Activated CD4-positive, alpha-beta T cell treated with anti-CD3 and anti-CD28 coated beads for 1 hour (primary cell): ENCODE results near the gene LRRC75B.
"Not testable (repeated sequence)": the region's sequence is repeated elsewhere in the genome, so short reads cannot be mapped to it uniquely, and the experiment has no call there.

ENCODE experiments used
- DNase-seq: peaks from one replicate; pipeline ENCODE4 v3.0.0-alpha.2; 2020

LRRC75B gene, protein sequence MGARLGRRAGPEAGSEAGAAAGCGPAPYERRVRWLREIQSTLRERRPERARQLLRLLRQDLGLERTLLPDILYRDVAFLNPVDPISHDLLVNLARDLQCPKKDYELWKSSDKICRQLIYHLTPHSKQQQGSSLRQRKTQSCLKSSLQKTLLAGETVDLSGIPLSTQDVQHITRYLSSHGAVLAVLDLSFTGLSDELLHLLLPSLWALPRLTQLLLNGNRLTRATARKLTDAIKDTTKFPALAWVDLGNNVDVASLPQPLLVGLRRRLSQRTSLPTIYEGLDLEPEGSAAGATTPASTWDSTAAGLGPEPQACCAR

DNA sequence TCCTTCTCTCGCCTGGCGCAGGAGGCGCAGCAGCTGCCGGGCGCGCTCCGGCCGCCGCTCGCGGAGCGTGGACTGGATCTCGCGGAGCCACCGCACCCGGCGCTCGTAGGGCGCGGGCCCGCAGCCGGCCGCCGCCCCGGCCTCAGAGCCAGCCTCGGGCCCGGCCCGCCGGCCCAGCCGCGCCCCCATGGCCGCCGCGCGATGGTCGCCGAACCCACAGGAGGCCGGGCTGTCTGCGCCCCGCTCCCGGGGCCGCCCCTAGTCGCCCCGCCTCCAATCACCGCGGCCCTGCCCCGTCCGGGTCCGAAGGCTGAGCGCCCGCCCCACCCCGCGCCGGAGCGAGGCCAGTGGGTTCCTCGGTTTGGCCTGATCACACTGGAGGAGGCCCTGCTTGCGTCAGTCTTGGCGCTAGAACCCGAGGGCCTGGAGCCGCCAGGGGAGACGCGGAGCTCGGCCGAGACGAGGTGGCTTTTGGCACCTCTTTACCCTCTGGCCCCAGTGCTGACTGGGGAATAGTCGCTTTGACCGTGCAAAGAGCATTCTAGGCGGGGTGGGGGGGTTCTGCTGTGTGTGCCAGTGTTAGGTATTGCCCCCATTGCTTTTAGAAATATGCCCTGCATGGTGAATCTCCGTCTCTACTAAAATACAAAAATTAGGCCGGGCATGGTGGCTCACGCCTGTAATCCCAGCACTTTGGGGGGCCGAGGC is at the start of gene LRRC75B:
Gene LRRC75B (minus strand): TSS at position 223 of the 708 bp plus-strand sequence. CDS start 34 bp downstream, at position 189.
- no peak for DNase-seq

DNA sequence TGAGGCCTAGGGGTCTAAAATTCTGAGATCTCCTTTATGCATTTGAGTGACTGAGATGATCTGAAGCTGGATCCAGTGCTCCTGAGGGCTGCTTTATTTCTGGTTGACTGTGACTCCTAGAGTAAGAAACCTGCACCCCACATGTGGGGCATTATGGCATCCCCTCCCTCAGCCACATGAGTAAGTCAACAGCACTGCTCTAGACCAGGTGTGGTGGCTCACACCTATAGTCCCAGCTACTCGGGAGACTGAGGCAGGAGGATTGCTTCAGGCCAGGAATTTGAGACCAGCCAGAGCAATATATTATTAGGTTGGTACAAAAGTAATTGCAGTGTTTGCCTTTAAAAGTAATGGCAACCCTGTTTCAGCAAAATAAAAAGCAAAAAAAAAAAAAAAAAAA is 49.4 kb upstream of the LRRC75B start:
- DNase-seq, result not testable (repeated sequence)

DNA sequence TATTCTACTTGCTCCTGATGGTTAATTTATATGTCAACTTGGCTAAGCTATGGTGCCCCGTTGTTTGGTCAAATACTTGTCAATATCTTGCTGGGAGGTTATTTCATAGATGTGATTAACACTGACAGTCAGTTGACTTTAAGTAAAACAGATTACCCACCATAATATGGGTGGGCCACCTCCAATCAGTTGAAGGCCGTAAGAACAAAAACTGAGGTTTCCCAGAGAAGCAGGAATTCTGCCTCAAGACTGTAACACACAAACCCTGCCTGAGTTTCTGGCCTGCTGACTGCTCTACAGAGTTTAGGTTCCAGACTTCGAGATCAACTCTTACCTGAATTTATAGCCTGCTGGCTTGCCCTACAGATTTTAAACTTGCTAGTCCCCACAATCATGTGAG is 43.6 kb upstream of the LRRC75B start:
- not testable (repeated sequence) for DNase-seq

DNA sequence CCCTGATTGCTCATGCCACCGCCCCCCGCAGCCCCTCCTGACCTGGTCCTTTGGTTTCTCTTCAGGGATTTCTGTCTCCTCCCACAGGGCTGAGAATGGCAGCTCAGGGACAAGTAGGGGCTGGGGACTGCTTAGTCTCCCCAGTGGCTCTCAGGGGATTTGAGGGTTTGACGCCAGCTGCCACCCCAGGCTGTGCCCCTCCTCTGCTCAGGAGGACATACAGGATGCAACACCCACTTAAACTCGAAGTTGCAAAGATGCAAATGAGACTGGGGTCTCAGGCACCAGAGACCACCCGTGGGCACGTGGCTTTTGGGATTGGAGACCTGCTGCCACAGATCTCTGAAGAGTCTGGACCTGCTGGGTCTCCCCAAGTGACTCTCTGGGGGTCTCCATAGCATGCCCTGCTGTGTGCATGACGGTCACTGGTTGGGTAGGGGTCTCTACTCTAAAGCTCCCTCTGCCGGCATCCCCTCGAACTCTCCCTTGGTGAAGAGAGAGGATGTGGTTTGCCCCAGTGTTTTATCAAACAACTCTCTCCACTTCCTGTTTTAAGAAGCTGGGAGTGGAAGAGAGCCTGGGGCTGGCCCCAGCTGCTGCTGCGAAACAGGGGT is 42.0 kb upstream of the LRRC75B start:
- DNase-seq, result not testable (repeated sequence)

DNA sequence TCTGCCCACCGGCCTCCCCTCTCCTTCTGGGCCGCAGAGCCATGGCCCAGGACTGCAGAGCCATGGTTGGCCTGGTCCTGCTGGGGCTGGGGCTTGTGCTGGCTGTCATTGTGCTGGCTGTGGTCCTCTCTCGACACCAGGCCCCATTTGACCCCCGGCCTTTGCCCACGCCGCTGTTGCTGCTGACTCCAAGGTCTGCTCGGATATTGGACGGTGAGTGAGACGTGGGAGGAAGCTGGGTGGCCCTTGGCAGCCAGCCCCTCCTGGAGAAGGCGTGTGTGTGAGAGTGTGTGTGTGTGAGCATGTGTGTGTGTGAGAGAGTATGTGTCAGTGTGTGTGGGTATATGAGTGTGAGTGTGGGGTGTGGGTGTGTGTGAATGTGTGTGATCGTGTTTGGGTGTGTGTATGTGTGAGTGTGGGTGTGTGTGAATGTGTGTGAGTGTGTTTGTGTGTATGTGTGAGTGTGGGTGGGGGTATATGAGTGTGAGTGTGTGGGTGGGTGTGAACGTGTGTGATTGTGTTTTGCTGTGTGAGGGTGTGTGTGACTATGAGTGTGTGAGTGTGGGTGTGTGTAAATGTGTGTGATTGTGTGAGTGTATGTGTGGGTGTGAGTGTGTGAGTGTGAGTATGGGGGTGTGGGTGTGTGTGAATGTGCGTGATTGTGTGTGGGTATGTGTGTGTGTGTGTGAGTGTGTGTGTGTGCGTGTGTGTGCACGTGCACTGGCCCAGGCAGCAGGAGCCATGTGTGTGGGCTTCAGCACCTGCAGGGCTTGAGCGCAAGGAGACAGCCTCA is 40.6 kb upstream of the LRRC75B start:
- not testable (repeated sequence) for DNase-seq

DNA sequence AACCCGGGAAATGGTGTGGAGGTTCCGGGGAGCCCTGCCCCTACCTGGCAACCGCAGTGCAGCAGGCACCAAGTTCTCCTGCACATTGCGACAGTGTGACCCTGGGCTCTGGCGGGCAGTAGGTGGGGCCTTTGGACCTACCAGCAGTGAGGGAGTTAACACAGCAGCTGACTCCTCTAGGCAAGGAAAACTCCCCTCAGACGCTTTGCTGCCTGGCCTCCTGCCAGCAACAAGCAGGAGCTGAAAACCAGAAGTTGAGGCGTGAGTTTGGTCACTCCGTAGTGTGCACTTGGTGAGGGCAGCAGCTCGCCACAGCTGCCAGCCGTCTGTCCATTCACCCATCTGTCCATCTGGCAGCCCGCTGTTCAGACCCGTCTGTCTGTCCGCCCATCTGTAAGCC is 39.8 kb upstream of the LRRC75B start:
- not testable (repeated sequence) for DNase-seq

DNA sequence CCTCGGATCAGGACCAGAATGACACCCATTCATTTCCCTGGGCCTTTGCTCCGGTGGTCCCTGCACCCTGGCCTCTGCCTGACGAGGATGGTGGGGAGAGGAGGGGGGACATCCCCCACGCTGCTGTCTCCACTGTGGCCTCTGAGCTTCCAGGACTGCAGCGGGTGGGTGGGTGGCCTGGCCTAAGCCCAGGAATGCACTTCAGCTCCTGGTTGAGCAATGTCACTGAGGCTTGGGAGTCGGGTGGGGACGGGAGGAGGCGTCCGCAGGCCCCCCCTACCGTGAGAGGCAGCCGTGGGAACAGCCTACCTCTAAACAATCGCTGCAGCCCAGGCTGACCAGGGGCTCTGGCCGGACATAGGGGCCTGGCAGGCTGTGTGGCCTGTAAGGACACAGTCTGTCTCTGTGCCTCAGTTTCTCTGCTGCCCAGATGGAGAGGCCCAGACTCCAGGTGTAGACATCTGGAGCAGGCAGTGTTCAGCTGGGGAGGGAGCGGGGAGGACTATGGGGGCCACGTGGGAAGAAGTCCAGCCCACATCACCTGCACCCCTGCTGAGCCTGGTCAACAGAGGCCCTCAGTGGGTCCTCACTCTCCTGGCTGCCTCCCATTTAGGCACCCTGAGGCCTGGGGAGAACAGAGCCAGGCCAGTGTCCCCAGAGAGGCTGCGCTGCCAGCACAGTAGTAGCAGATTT is 38.7 kb upstream of the LRRC75B start:
- DNase-seq, result not testable (repeated sequence)

DNA sequence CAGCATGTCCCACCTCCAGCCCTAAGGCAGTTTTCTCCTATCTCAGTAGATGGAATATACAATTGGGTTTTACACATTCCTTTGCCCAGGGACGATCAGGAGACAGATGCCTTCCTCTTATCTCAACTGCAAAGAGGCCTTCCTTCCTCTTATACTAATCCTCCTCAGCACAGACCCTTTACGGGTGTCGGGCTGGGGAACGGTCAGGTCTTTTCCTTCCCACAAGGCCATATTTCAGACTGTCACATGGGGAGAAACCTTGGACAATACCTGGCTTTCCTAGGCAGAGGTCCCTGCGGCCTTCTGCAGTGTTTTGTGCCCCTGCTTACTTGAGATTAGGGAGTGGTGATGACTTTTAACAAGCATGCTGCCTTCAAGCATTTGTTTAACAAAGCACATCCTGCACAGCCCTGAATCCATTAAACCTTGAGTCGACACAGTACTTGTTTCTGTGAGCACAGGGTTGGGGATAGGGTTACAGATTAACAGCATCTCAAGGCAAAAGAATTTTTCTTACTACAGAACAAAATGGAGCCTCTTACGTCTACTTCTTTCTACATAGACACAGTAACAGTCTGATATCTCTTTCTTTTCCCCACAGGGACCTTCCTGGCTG is 38.0 kb upstream of the LRRC75B start:
- DNase-seq, result not testable (repeated sequence)

DNA sequence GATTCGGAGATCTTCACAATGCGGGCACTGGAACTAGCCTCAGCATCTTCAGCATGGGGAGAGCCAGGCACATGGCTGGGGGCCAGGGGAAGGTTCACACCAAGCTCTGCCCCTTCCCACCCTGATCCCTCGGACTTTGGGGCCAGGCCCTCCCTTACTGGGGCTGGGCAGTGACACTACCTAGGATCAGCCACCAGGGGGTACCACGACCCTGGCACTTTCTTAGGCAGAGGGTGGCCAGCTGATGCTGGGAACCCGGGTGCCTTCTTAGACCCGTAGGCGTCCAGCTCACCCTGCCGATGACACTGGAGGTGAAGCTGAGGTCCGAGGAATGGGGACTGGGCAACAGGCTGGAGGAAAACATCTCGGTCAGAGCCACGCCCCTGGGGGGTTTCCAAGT is 36.2 kb upstream of the LRRC75B start:
- DNase-seq, result not testable (repeated sequence)

DNA sequence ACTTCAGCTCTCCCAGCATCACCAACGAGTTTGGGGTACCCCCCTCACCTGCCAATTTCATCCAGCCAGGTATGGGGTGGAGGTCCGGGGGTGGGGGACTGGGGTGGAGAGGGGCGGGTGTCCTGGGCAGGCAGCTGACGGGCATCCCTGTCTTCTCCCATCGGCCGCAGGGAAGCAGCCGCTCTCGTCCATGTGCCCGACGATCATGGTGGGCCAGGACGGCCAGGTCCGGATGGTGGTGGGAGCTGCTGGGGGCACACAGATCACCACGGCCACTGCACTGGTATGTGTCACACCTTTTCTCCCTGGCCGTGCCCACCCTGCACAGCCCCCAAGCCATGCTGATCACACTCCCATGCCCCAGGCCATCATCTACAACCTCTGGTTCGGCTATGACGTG is 35.0 kb upstream of the LRRC75B start:
- DNase-seq, result not testable (repeated sequence)

DNA sequence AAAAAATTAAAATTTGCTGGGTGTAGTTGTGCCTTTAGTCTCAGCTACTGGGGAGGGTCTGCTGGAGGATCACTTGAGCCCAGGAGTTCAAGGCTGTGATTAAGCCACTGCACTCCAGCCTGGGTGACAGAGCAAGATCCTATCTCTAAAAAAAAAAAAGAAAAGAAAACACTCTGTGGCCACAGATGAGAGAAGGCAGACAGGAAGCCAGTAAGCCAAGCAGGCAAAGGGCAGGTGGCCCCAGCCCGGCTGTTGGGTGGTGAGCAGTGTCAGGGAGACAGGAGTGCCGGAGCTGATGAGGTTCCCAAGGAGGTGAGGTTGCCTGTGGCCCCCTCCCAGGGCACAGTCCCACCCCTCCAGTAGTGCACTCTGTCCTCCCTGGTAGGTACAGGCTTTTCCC is 29.7 kb upstream of the LRRC75B start:
- DNase-seq, result not testable (repeated sequence)

DNA sequence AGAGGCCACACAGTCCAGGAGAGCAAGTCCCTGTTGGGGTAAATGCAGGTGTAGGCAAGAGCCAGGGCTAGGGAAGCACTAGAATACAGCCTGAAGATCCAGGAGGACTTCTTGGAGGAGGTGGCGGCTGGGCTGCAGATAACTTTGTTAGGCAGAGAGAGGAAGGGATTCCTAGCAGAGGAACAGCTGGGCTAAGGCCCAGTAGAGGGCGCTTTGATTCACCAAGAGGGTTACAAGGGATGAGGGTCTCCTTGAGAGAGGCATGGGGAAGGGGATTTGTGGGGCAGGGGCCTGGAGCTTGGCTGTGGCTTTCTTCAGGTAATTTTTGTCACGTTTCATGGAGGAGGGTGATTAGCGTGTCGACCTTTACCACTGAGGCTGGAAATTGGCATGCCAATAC is 28.4 kb upstream of the LRRC75B start:
- DNase-seq, result not testable (repeated sequence)

DNA sequence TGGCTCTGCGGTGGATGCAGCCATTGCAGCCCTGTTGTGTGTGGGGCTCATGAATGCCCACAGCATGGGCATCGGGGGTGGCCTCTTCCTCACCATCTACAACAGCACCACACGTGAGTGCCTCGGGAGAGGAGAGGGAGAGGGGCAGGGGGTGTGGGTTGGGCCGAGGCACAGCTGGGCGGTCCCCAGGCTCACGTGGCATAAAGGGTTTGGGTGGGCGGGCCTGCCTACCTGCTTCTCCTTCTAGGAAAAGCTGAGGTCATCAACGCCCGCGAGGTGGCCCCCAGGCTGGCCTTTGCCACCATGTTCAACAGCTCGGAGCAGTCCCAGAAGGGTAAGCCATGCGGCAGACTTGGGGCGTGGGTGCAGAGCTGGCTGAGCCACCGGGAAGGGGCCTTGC is 21.9 kb upstream of the LRRC75B start:
- DNase-seq, result not testable (repeated sequence)

DNA sequence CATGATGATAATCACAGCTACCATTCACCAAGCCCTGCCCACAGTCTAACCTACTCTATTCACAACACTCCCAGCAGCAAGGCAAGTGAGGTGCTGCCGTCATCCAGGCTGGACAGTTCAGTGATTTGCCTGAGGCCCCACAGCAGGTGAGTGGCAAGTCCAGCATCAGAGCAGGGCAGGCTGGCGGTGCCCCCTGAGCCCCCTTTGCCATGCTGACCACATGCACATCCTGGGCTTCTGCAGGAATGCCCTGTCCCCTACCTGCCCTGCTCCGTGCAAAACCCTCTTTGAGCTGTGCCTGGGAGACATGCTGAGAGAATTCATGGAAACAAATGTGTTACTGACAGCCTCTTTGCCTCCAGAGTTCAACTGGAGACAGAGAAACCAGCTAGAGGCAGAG is 17.0 kb upstream of the LRRC75B start:
- not testable (repeated sequence) for DNase-seq

DNA sequence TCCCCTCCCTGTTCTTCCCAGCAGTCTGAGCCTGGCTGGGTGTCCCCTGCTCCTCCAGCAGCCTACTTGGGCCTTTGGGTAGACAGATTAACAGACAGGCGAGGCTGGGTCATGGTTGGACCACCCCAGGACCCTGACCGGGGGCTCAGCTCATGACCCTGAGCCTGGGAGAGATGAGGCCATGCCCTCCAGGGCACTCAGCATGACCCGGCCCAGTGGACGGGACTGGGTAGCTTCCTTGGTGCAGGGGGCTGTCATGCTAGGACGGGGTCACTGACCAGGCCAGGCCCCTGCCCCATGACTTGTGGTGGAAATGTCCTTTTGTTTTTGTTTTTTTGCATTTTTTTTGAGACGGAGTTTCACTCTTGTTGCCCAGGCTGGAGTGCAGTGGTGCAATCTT is 15.5 kb upstream of the LRRC75B start:
- not testable (repeated sequence) for DNase-seq

DNA sequence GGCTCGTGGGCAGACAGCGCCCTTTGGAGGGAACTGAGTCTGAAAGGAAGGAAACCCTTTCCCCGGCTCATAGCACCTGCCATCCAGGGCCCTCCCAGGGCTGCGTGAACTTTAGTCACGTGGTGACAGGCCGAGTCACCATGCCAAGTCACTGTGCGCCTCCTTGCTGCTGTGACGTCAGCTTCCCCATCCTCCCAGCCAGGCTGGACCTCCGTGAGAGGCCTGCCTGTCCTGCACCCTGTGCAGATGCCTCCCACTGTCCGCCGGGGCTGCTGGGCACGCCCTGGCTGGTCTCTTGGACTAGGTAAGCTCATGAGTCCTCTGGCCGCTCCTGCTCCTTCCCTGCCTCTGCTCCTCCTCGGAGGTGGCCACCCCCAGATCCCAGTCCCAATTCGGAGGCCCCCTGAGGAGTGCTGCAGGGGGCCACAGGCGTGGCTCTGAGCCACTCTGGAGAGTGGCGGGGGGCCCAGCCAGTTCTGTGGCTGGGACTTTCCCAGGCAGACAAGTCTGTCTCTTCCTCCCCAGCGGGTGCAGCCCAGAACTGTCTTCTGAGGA is 14.6 kb upstream of the LRRC75B start:
- DNase-seq, result peak; percentile 30

DNA sequence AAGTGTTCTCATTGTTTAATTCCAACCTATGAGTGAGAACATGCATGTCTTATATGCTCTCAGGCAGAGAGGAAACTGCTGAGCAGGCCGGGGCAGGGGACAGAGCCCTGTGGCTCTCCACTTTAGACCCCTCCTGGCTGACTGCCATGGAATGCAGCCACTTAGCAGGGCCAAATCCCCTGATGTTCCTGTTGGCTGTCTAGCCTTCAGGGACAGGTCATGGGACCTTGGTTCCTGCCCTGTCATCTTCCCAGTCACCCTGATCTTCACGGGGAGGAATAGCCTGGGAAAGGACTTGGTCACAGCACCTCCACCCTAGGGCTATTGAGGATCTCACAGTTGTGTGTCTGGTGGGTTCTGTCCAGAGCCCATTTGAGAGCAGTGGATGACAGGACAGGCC is 13.5 kb upstream of the LRRC75B start:
- not testable (repeated sequence) for DNase-seq

DNA sequence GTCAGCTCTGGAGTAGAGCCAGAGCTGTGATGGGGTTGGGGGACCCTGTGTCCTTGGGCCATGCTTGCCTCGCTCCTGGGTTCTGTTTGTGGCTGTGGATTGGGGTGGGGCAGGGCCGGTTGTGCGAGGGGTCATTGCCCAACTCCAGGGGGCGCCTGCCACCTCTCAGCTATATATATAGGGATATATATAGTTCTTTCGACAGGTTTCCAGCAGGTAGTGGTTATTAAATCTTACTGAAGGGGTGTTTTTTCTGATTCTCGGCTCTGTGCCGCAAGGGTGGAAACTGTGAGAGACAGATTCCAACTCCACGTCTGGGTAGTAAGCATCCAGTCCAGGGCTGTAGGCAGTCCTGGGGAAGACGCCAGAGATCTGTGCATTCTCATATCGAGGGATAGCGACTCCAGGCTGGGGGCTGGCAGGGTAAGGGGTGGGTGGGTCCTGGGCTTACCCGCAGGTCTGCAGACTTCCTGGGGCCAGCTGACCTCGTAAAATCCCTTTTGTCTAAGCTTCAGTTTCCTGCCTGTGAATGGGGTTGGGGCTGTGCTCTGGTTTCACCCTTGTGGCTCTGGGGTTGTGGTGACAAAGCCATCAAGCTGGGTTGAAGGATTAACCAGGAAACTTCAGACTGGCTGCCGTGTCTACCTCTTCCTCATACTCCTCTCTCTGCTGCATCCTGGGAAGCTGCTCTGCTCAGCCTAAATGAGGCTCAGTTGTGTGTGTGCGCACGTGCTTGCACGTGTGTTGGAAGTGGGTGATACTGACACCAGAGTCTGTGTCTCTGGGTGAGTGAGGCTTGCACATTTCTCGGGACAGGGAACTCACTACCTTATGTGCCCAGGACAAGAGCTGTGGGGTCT is 11.1 kb upstream of the LRRC75B start:
- DNase-seq, result not testable (repeated sequence)

DNA sequence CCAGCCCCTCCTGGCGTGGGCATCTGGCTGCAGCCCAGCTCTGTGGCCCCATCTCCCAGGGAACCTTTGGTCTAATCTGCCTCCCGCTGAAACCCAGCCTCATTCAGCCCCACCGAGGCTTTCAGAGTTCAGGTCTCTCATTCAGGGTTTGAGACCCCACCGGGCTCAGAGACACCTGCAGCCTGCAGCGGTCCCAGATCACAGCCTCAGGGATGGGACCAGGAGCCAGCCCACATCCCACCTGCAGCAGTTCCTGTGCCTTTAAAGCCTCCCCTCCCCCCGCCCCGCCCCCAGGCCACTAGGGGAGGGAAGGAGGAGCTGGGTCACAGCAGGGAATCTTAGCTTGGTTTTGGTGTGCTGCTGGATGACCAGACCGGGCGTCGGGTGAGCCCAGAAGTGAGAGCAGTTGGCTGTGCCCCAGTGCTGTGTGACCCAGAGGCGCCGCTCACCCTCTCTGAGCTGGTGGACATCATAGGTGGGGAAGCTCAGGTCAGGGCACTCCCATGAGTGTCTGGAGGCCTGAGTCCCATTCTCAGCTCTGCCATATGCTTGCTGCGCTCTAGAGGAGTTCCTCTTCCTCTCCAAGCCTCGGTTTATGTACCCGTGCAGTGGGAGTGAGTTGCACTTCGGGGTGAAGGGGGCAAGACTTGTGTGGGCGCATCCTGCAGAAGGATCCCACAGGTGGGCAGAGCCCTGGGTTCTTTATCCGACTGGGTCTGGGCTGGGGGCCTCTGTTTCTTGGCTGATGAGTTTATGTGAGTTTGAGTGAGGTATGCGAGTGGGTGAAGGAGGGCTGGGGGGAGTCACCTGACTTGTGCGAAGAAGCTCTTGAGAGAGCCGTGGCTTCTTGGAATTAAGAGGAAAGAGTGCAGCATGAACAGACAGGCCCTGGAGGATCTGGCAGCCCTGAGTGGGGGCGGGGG is 10.2 kb upstream of the LRRC75B start, which contains the start of gene GGT1:
Gene GGT1 (plus strand): TSS at position 347 of the 923 bp plus-strand sequence. CDS start 7,889 bp downstream, outside the sequence.
- not testable (repeated sequence) for DNase-seq
